Sigmoid colon (tissue), 7 donors: Measurements from ENCODE around the gene ASXL1. TPM values are rescaled to one million over a fixed set of nuclear protein-coding genes. Genes with fewer than 3 reads are reported as not detected.

Experiments
- DNase-seq: peaks from one replicate; pipeline ENCODE4 v3.0.0-alpha.2; 2019
- H3K27ac ChIP-seq, 4 donors: fragments of 200-600 bp; sonication (generic); one replicate each; pipeline ENCODE4 v1.5.1; 2016 to 2019; ENCODE audit warnings: mild to moderate bottlenecking in 1 of 4
- H3K27me3 ChIP-seq, 3 donors: fragments of 200-600 bp; sonication (generic); one replicate each; pipeline ENCODE4 v1.5.1; 2019; ENCODE audit warnings: mild to moderate bottlenecking in 1 of 3
- H3K36me3 ChIP-seq, 4 donors: fragments of 200-600 bp; sonication (generic); one replicate each; pipeline ENCODE4 v1.5.1; 2016 to 2019
- H3K4me1 ChIP-seq, 4 donors: fragments of 200-600 bp; sonication (generic); one replicate each; pipeline ENCODE4 v1.5.1; 2017 to 2019
- H3K4me3 ChIP-seq, 4 donors: fragments of 200-600 bp; sonication (generic); one replicate each; pipeline ENCODE4 v1.5.1; 2017 to 2019; ENCODE audit warnings: mild to moderate bottlenecking in 2 of 4, moderate library complexity in 1 of 4
- H3K9me3 ChIP-seq, 4 donors: fragments of 200-600 bp in 3 of 4; sonication (generic) in 3 of 4; one replicate each; pipeline versions ENCODE4 v1.5.1 to v1.6.1; 2013 to 2019
- CTCF ChIP-seq, 4 experiments: fragments of 450-650 bp in 3 of 4; fragments of 200-600 bp in 1 of 4; IDR thresholded peaks; one replicate each; pipeline ENCODE4 v1.5.1; 2016 to 2019; ENCODE audit warnings: antibody characterized with exemption in 4 of 4, mild to moderate bottlenecking in 3 of 4, moderate library complexity in 2 of 4
- EP300 ChIP-seq, 4 donors: sonication (generic); formaldehyde crosslinking; IDR thresholded peaks; one replicate each; pipeline ENCODE4 v1.6.1; 2017; ENCODE audit warnings: antibody characterized with exemption in 4 of 4
- POLR2A ChIP-seq, 2 donors: fragments of 450-650 bp; IDR thresholded peaks; one replicate each; pipeline ENCODE4 v1.6.1; 2016; ENCODE audit warnings: antibody characterized with exemption in 2 of 2, mild to moderate bottlenecking in 2 of 2, moderate library complexity in 2 of 2
- POLR2AphosphoS5 ChIP-seq, 4 donors: sonication (generic); formaldehyde crosslinking; IDR thresholded peaks; one replicate each; pipeline ENCODE4 v1.6.1; 2017; ENCODE audit warnings: antibody characterized with exemption in 4 of 4
- WGBS, 2 donors: extraction: QIAGEN DNeasy Blood & Tissue Kit; methylation state at CpG; one replicate each; pipeline ENCODE4 v1.1.7; 2013; 5-methylcytosine and 5-hydroxymethylcytosine counted together
- intact Hi-C: fragments of 100-400 bp; cut with DNase I; formaldehyde crosslinking; loops from one replicate; pipeline ENCODE4 v1.15.1; 2023
- polyA plus RNA-seq, 3 donors: library from polyadenylated mRNA; stranded (reverse); fragments of 200-250 nt; gene quantifications; one replicate each; pipeline ENCODE4 v1.2.3, GENCODE V29; 2013
- total RNA-seq, 4 donors: library from RNA; depleted of rRNA; stranded (reverse); fragments of >200 nt; gene quantifications; one replicate each; pipeline ENCODE4 v1.1.0, GENCODE V29; 2016
- donor health status: healthy with polysubstance abuse.
- donor health status: Bipolar disorder and iron deficiency.
- donor health status: healthy.

Gene ASXL1
- total and polyA plus RNA-seq, 7 donors: 6.0 to 102 (median 46.7) TPM

GRCh38 chr20:32479697-32480171 is 121.6 kb downstream of the ASXL1 start:
- H3K9me3 ChIP-seq: no peaks in the 10 kb centered on the region
- 13 to 55% methylated on average over 2 of the region's 2 CpGs for WGBS, 2 donors
- peak overlapping the region in 3 of 4 donors; percentile 93 to 97 (median 95) for H3K27ac ChIP-seq
- intact Hi-C loops: loop anchor here (5.0 kb wide), 1 partner anchor 202 kb away; the partner anchor contains the start of gene KIF3B
- no peaks in the 10 kb centered on the region for H3K27me3 ChIP-seq
- H3K36me3 ChIP-seq: no peaks in the 10 kb centered on the region
- H3K4me3 ChIP-seq: no peak overlapping the region
- no peak for TF ChIP-seq POLR2A (IDR thresholded peaks at IDR 0.05)
- no peak for TF ChIP-seq POLR2AphosphoS5 (IDR thresholded peaks at IDR 0.05)
- TF ChIP-seq CTCF (IDR thresholded peaks at IDR 0.05): no peak
- TF ChIP-seq EP300 (IDR thresholded peaks at IDR 0.05): no peak
- peak; percentile 51 for DNase-seq
- H3K4me1 ChIP-seq: peaks cover 0 to 88% (median 81%) of the 10 kb centered on the region in 4 donors

GRCh38 chr20:32480371-32481241 is 122.5 kb downstream of the ASXL1 start:
- Histone ChIP-seq H3K27ac (peak overlapping the region; percentile 85 to 97 (median 94)), H3K4me3 (peak overlapping the region in 2 of 4 donors; percentile 11 to 94), H3K9me3 (no peaks in the 10 kb centered on the region), H3K4me1 (peaks cover 0 to 85% (median 72%) of the 10 kb centered on the region in 4 donors), H3K27me3 (no peaks in the 10 kb centered on the region), H3K36me3 (no peaks in the 10 kb centered on the region)
- TF ChIP-seq CTCF (IDR thresholded peaks at IDR 0.05) (no peak), POLR2AphosphoS5 (IDR thresholded peaks at IDR 0.05) (peak in 1 of 4 donors; percentile 27)
- peak; percentile 59 for DNase-seq
- intact Hi-C loops: loop anchor here (5.0 kb wide), 1 partner anchor 203 kb away; the partner anchor contains the start of gene KIF3B
- WGBS, 2 donors: 45 to 73% methylated on average over 12 of the region's 12 CpGs

GRCh38 chr20:32481311-32482142 is 123.4 kb downstream of the ASXL1 start:
- TF ChIP-seq POLR2AphosphoS5 (IDR thresholded peaks at IDR 0.05): peak in 2 of 4 donors; percentile 31 to 34
- no peak for TF ChIP-seq POLR2A (IDR thresholded peaks at IDR 0.05)
- Histone ChIP-seq H3K36me3 (no peaks in the 10 kb centered on the region), H3K4me3 (peak overlapping the region in 3 of 4 donors; percentile 94 to 97 (median 97)), H3K9me3 (no peaks in the 10 kb centered on the region), H3K4me1 (peaks cover 0 to 76% (median 63%) of the 10 kb centered on the region in 4 donors), H3K27me3 (no peaks in the 10 kb centered on the region), H3K27ac (peak overlapping the region; percentile 85 to 97 (median 94))
- intact Hi-C loops: loop anchor here (2.0 to 5.0 kb wide), 2 partner anchors 17 to 204 kb away; partner anchors contain the start of gene KIF3B
- 15 to 40% methylated on average over 13 of the region's 13 CpGs for WGBS, 2 donors
- peak; percentile 76 for DNase-seq

GRCh38 chr20:32482143-32482441 is 124.0 kb downstream of the ASXL1 start:
- 7 to 11% methylated on average over 9 of the region's 9 CpGs for WGBS, 2 donors
- peak overlapping the region; percentile 85 to 97 (median 94) for H3K27ac ChIP-seq
- TF ChIP-seq EP300 (IDR thresholded peaks at IDR 0.05): no peak
- TF ChIP-seq POLR2A (IDR thresholded peaks at IDR 0.05): no peak
- no peak for TF ChIP-seq POLR2AphosphoS5 (IDR thresholded peaks at IDR 0.05)
- no peak for TF ChIP-seq CTCF (IDR thresholded peaks at IDR 0.05)
- no peak for DNase-seq
- H3K36me3 ChIP-seq: no peaks in the 10 kb centered on the region
- H3K4me3 ChIP-seq: peak overlapping the region; percentile 74 to 97 (median 96)
- no peaks in the 10 kb centered on the region for H3K9me3 ChIP-seq
- H3K4me1 ChIP-seq: peaks cover 0 to 70% (median 57%) of the 10 kb centered on the region in 4 donors
- no peaks in the 10 kb centered on the region for H3K27me3 ChIP-seq
- intact Hi-C loops: loop anchor here (2.0 to 5.0 kb wide), 2 partner anchors 17 to 205 kb away; partner anchors contain the start of gene KIF3B
